NCI-H774 (cell line): ENCODE results near the gene CFAP251.
"Not testable (repeated sequence)": the region's sequence is repeated elsewhere in the genome, so short reads cannot be mapped to it uniquely, and the experiment has no call there.

Source experiments
- DNase-seq: peaks from one replicate; lab custom pipeline; 2025; lab: John Stamatoyannopoulos, UW

The CFAP251 gene

GRCh38 chr12:122029620-122030423, 111.4 kb downstream of the CFAP251 start:
- DNase-seq, result no peak

GRCh38 chr12:122030424-122031035, 112.1 kb downstream of the CFAP251 start:
- DNase-seq, result no peak

GRCh38 chr12:122031342-122032216, 113.2 kb downstream of the CFAP251 start:
- DNase-seq, result no peak

GRCh38 chr12:122032580-122032979, 114.2 kb downstream of the CFAP251 start:
- DNase-seq, result no peak

GRCh38 chr12:122035292-122035691, 116.9 kb downstream of the CFAP251 start:
- no peak for DNase-seq

GRCh38 chr12:122036153-122036552, 117.8 kb downstream of the CFAP251 start:
- DNase-seq, result no peak

GRCh38 chr12:122040579-122041386, 122.4 kb downstream of the CFAP251 start:
- no peak for DNase-seq

- not testable (repeated sequence) for DNase-seq
Measured at GRCh38 chr12:122041458-122041857, 123.1 kb downstream of the CFAP251 start.

GRCh38 chr12:122042910-122043309, 124.5 kb downstream of the CFAP251 start:
- no peak for DNase-seq

GRCh38 chr12:122043476-122043875, 125.1 kb downstream of the CFAP251 start:
- no peak for DNase-seq

- no peak for DNase-seq
Measured at GRCh38 chr12:122045262-122045661, 126.9 kb downstream of the CFAP251 start.

GRCh38 chr12:122046145-122046544, 127.8 kb downstream of the CFAP251 start:
- no peak for DNase-seq

- no peak for DNase-seq
Measured at GRCh38 chr12:122048151-122048550, 129.8 kb downstream of the CFAP251 start.

- no peak for DNase-seq
Measured at GRCh38 chr12:122049827-122050226, 131.4 kb downstream of the CFAP251 start.

GRCh38 chr12:122050706-122051105, 132.3 kb downstream of the CFAP251 start:
- no peak for DNase-seq

- DNase-seq, result no peak
Measured at GRCh38 chr12:122051231-122051876, 133.0 kb downstream of the CFAP251 start.

GRCh38 chr12:122052285-122052684, 133.9 kb downstream of the CFAP251 start:
- DNase-seq, result no peak
